Renal cortical epithelial cell (primary cell): ENCODE measurements around the gene SSH3. TPM values are rescaled to one million over a fixed set of nuclear protein-coding genes. Genes with fewer than 3 reads are reported as not detected.
"Not testable (repeated sequence)": the region's sequence is repeated elsewhere in the genome, so short reads cannot be mapped to it uniquely, and the experiment has no call there.

Experiments used
- DNase-seq: peaks from one replicate; pipeline ENCODE4 v3.0.0-alpha.2; 2011; ENCODE audit warnings: low read depth
- total RNA-seq: library from RNA; depleted of rRNA; stranded (reverse); fragments of >200 nt; gene quantifications from 2 replicates; pipeline ENCODE4 v1.2.3, GENCODE V29; 2014

Gene SSH3
- total RNA-seq: 44.1 and 70.2 TPM in 2 replicates

- DNase-seq: peak; percentile 25
These were observed at the start of gene SSH3 for GRCh38 chr11:67303132-67303834. TSS of gene SSH3 (plus strand) at chr11:67303530. CDS start at chr11:67303626, 96 bp downstream.

GRCh38 chr11:67253872-67254624 lies 49.3 kb upstream of the SSH3 start:
- peak; percentile 79 for DNase-seq

GRCh38 chr11:67254798-67255197 lies 48.5 kb upstream of the SSH3 start:
- no peak for DNase-seq

GRCh38 chr11:67255353-67255752 lies 48.0 kb upstream of the SSH3 start:
- no peak for DNase-seq

GRCh38 chr11:67255864-67256263 lies 47.5 kb upstream of the SSH3 start:
- DNase-seq: no peak

- no peak for DNase-seq
These were observed 46.7 kb upstream of the SSH3 start for GRCh38 chr11:67256477-67257135.

GRCh38 chr11:67260406-67260805 lies 42.9 kb upstream of the SSH3 start:
- no peak for DNase-seq

GRCh38 chr11:67260885-67261639 lies 42.3 kb upstream of the SSH3 start:
- DNase-seq: not testable (repeated sequence)

- no peak for DNase-seq
These were observed 41.7 kb upstream of the SSH3 start for GRCh38 chr11:67261640-67261945.

- no peak for DNase-seq
These were observed 41.2 kb upstream of the SSH3 start for GRCh38 chr11:67261946-67262681.

- peak; percentile 59 for DNase-seq
These were observed 40.3 kb upstream of the SSH3 start for GRCh38 chr11:67262731-67263675.

GRCh38 chr11:67264260-67264659 lies 39.1 kb upstream of the SSH3 start:
- DNase-seq: no peak

- DNase-seq: no peak
These were observed 38.3 kb upstream of the SSH3 start for GRCh38 chr11:67264877-67265632.

GRCh38 chr11:67265633-67266448 lies 37.5 kb upstream of the SSH3 start:
- no peak for DNase-seq

GRCh38 chr11:67266449-67267187 lies 36.7 kb upstream of the SSH3 start, which contains the start of gene GRK2:
TSS of gene GRK2 (plus strand) at chr11:67266473. CDS start at chr11:67266700, 227 bp downstream.
- DNase-seq: no peak

GRCh38 chr11:67267188-67268080 lies 35.9 kb upstream of the SSH3 start:
- DNase-seq: no peak
